ENCODE data around the gene CD34. TPM values are rescaled to one million over a fixed set of nuclear protein-coding genes. Genes with fewer than 3 reads are reported as not detected.
A peak's percentile ranks its signal among the peaks of the same experiment; 100 is the strongest.

Gene CD34
- total and polyA plus RNA-seq, 7 experiments from 2014 or later = 0.02 to 3.4 (median 0.39) TPM; not detected in 3

GRCh38 chr1:207831517-207832327 lies 79.2 kb downstream of the CD34 start:
- ChIA-PET POLR2A (interaction anchor here (0.8 to 17.1 kb wide), 4 partner anchors 9 to 131 kb away, joined by 3 to 547 read pairs (median 32); no protein-coding TSS in a partner anchor), CTCF (interaction anchor here (0.9 to 6.6 kb wide), 8 partner anchors 8 to 131 kb away, joined by 3 to 47 read pairs (median 5); no protein-coding TSS in a partner anchor)
- ATAC-seq (peak; percentile 78), DNase-seq (peak in 6 of 9 donors; percentile 31 to 59 (median 48))
- H3K27me3 ChIP-seq (ENCODE audit: control insufficient read depth in 2 of 2, insufficient read depth in 2 of 2, low read length in 2 of 2) = no peaks in the 10 kb centered on the region
- no peaks in the 10 kb centered on the region for H3K9me3 ChIP-seq (ENCODE audit: control insufficient read depth in 2 of 3, low read length in 3 of 3)
- peak overlapping the region; percentile 86 to 98 (median 94) for H3K27ac Mint-ChIP-seq
- peaks cover 0 to 1% (median 0%) of the 10 kb centered on the region in 11 donors for H3K9me3 Mint-ChIP-seq
- H3K4me1 Mint-ChIP-seq = peaks cover 77 to 99% (median 97%) of the 10 kb centered on the region in 7 donors
- H3K36me3 Mint-ChIP-seq = peaks cover 0 to 11% (median 0%) of the 10 kb centered on the region in 5 donors
- H3K36me3 ChIP-seq (ENCODE audit: control insufficient read depth in 2 of 3, insufficient read depth in 3 of 3, low read length in 3 of 3) = peaks cover 0 to 4% (median 0%) of the 10 kb centered on the region in 3 experiments
- peak overlapping the region; percentile 52 to 89 (median 78) for H3K4me3 Mint-ChIP-seq
- intact Hi-C loops (cut with micrococcal nuclease) = loop anchor here (1.0 to 2.0 kb wide), 3 partner anchors 7 to 132 kb away; no protein-coding TSS in a partner anchor
- peaks cover 20 to 73% of the 10 kb centered on the region in 2 donors for H3K4me1 ChIP-seq (ENCODE audit: control insufficient read depth in 2 of 2, insufficient read depth in 2 of 2, low read length in 2 of 2)
- no peak overlapping the region for H3K4me3 ChIP-seq (ENCODE audit: low read length)
- no peaks in the 10 kb centered on the region for H3K27me3 Mint-ChIP-seq
- H3K27ac ChIP-seq (ENCODE audit: low read depth, low read length) = peak overlapping the region; percentile 61

Other genes with a start within 250 kb of the CD34 start
- 100 to 1,000 TPM; 121 to 216 (median 127) TPM for gene CD46, start 159.1 kb downstream of the CD34 start, total RNA-seq
- gene CD46, start 159.1 kb downstream of the CD34 start, polyA plus RNA-seq = 100 to 1,000 TPM; 109 to 165 TPM